ENCODE results near the gene FXYD1. TPM values are rescaled to one million over a fixed set of nuclear protein-coding genes. Genes with fewer than 3 reads are reported as not detected.

FXYD1 gene
- total RNA-seq, 1 experiment from 2014 or later = not detected

DNA sequence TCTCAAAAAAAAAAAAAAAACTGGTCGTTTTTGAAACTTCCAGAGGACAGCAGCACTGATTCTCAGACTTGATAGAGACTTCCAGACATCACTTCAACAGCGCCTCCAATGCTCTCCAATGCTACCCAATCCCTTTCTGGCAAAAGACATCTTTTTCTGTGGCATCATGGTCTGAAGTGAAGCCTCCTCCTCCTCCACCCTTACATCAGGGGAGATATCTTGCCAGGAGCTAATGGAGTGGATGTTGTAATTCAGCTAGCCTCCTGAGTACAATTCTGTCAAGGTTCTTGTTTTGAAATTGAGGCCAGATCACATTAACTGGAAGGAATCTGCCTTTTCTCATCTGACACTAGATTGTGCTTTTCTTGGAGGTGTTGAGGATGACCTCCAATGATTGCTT, 40.1 kb downstream of the FXYD1 start:
- Histone ChIP-seq H3K4me3 (no peak overlapping the region), H3K36me3 (no peaks in the 10 kb centered on the region), H3K27me3 (no peaks in the 10 kb centered on the region), H3K9me3 (no peaks in the 10 kb centered on the region)
- DNase-seq = no peak

DNA sequence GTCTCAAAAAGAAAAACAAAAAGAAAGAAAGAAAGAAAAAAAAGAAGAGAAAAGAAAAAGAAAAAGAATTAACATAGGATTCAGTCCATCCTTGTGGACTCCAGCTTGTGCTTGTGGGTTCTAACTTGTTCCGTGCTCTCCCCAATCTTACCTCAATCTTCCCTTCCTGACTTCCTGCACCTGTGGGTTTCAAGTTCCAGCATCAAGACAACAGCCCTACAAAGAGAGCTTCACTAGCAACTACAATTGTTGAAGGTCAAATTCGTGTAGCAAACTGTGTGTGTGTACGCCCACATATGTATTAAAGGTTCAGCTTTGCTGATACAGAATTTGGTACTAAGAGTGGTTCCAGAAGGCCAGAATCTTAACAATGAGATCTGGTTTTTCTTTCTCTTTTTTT, 41.2 kb downstream of the FXYD1 start:
- Histone ChIP-seq H3K27me3 (no peaks in the 10 kb centered on the region), H3K9me3 (no peaks in the 10 kb centered on the region; the same call in 1 of the 2 replicates), H3K4me3 (no peak overlapping the region), H3K36me3 (no peaks in the 10 kb centered on the region)
- DNase-seq = no peak

DNA sequence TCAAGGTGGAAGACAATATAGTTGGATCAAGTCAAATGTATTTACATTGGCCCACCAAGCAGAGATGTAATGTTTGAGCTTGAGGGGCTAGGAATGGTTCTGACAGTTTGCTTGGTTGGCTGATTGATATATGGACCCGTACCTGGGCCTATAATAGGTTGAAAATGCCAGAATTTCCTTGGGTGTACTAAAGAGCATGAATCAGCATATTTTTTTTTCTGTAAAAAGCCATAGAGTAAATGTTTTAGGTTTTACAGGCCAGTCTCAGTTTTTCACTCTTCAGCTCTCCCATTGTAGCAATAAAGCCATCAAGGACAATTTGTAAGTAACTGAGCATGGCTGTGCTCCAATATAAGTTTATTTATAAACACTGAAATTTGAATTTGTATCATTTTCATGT, 42.8 kb downstream of the FXYD1 start:
- Histone ChIP-seq H3K4me3 (no peak overlapping the region), H3K27me3 (no peaks in the 10 kb centered on the region), H3K36me3 (no peaks in the 10 kb centered on the region), H3K9me3 (no peaks in the 10 kb centered on the region; the same call in 1 of the 2 replicates)
- no peak for DNase-seq

DNA sequence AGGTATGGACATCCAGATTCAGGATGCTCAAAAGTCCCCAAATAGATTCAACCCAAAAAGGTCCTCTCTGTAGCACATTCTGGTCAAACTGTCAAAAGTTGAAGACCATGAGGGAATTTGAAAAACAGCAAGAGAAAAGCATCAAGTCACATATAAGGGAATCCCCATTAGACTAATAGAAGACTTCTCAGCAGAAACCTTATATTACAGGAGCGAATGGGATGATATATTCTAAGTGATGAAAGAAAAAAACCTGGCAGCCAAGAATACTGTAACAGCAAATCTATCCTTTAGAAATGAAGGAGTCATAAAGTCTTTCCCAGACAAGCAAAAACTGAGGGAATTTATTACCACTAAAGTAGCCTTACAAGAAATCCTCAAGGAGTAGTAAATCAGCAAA, 45.6 kb downstream of the FXYD1 start:
- no peak for DNase-seq
- H3K9me3 ChIP-seq = no peaks in the 10 kb centered on the region; the same call in 1 of the 2 replicates

DNA sequence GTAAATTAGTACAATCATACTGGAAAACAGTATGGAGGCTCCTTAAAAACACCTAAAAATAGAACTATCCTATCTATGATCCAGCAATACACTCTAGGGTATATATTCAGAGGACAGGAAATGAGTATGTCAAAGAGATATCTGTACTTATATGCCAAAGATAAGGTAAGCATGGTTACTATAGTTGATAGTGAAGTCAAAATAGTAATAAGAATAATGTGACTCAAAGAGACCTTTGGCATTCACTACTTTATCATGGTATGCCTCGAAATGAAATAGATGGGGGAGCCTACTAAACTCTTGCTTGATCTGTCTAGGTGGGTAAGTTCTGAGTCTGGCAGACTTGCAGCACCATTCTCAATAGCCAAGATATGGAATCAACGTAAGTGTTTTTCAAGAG, 46.3 kb downstream of the FXYD1 start:
- H3K27me3 ChIP-seq = no peaks in the 10 kb centered on the region
- H3K36me3 ChIP-seq = no peaks in the 10 kb centered on the region
- DNase-seq = no peak
- no peaks in the 10 kb centered on the region; the same call in 1 of the 2 replicates for H3K9me3 ChIP-seq
- H3K4me3 ChIP-seq = no peak overlapping the region

More for the DNA sequence above, 45.6 kb downstream of the FXYD1 start:
- no peaks in the 10 kb centered on the region for H3K27me3 ChIP-seq
- no peaks in the 10 kb centered on the region for H3K36me3 ChIP-seq
- no peak overlapping the region for H3K4me3 ChIP-seq

Other genes with a start within 250 kb of the FXYD1 start
- 2.1 and 4.2 TPM in 2 replicates for gene ZNF30, start 211.9 kb upstream of the FXYD1 start, total RNA-seq (2014; rRNA removed; shearing (Covaris generic); ENCODE audit: low replicate concordance)
- 1.7 and 2.4 TPM in 2 replicates for gene ZNF792, start 174.6 kb upstream of the FXYD1 start, total RNA-seq (2014; rRNA removed; shearing (Covaris generic); ENCODE audit: low replicate concordance)
- 28.2 and 32.1 TPM in 2 replicates for gene GRAMD1A, start 138.5 kb upstream of the FXYD1 start, total RNA-seq (2014; rRNA removed; shearing (Covaris generic); ENCODE audit: low replicate concordance)
- gene SCN1B, start 108.4 kb upstream of the FXYD1 start, total RNA-seq (2014; rRNA removed; shearing (Covaris generic); ENCODE audit: low replicate concordance) = 0.86 and 2.3 TPM in 2 replicates
- not detected in 2 replicates for gene HPN, start 97.1 kb upstream of the FXYD1 start, total RNA-seq (2014; rRNA removed; shearing (Covaris generic); ENCODE audit: low replicate concordance)
- not detected in 2 replicates for gene FXYD3, start 23.0 kb upstream of the FXYD1 start, total RNA-seq (2014; rRNA removed; shearing (Covaris generic); ENCODE audit: low replicate concordance)
- 0.76 TPM in 1 of 2 replicates, not detected in the other for gene LGI4, start 3.8 kb upstream of the FXYD1 start, total RNA-seq (2014; rRNA removed; shearing (Covaris generic); ENCODE audit: low replicate concordance)
- not detected in 2 replicates for gene FXYD7, start 4.4 kb downstream of the FXYD1 start, total RNA-seq (2014; rRNA removed; shearing (Covaris generic); ENCODE audit: low replicate concordance)
- gene FXYD5, start 15.9 kb downstream of the FXYD1 start, total RNA-seq (2014; rRNA removed; shearing (Covaris generic); ENCODE audit: low replicate concordance) = 28.9 and 59.7 TPM in 2 replicates
- gene FAM187B, start 89.9 kb downstream of the FXYD1 start, total RNA-seq (2014; rRNA removed; shearing (Covaris generic); ENCODE audit: low replicate concordance) = not detected in 2 replicates
- gene LSR, start 110.2 kb downstream of the FXYD1 start, total RNA-seq (2014; rRNA removed; shearing (Covaris generic); ENCODE audit: low replicate concordance) = 0.33 TPM in 1 of 2 replicates, not detected in the other
- 73.5 and 85.5 TPM in 2 replicates for gene USF2, start 130.1 kb downstream of the FXYD1 start, total RNA-seq (2014; rRNA removed; shearing (Covaris generic); ENCODE audit: low replicate concordance)
- not detected in 2 replicates for gene HAMP, start 143.7 kb downstream of the FXYD1 start, total RNA-seq (2014; rRNA removed; shearing (Covaris generic); ENCODE audit: low replicate concordance)
- gene MAG, start 153.3 kb downstream of the FXYD1 start, total RNA-seq (2014; rRNA removed; shearing (Covaris generic); ENCODE audit: low replicate concordance) = not detected in 2 replicates
- gene CD22, start 190.4 kb downstream of the FXYD1 start, total RNA-seq (2014; rRNA removed; shearing (Covaris generic); ENCODE audit: low replicate concordance) = not detected in 2 replicates
- not detected in 2 replicates for gene FFAR1, start 209.1 kb downstream of the FXYD1 start, total RNA-seq (2014; rRNA removed; shearing (Covaris generic); ENCODE audit: low replicate concordance)
- gene FFAR3, start 219.6 kb downstream of the FXYD1 start, total RNA-seq (2014; rRNA removed; shearing (Covaris generic); ENCODE audit: low replicate concordance) = not detected in 2 replicates
- gene GPR42, start 232.2 kb downstream of the FXYD1 start, total RNA-seq (2014; rRNA removed; shearing (Covaris generic); ENCODE audit: low replicate concordance) = not detected in 2 replicates

Data from MG63 (cell line).